Omental fat pad (tissue), 4 donors: ENCODE data around the gene PML. TPM values are rescaled to one million over a fixed set of nuclear protein-coding genes. Genes with fewer than 3 reads are reported as not detected.
A peak's percentile ranks its signal among the peaks of the same experiment; 100 is the strongest.

Source experiments
- ATAC-seq: fragments of 150-250 bp; one replicate; pipeline ENCODE4 v1.9.1; 2016; ENCODE audit warnings: mild to moderate bottlenecking, moderate library complexity; ENCODE audit not compliant: low FRiP score
- DNase-seq: peaks from one replicate; pipeline ENCODE4 v3.0.0-alpha.2; 2019; ENCODE audit warnings: low spot score
- total RNA-seq, 4 donors: library from RNA; depleted of rRNA; stranded (reverse); fragments of >200 nt; gene quantifications; one replicate each; pipeline ENCODE4 v1.1.0, GENCODE V29; 2016
- TF ChIP-seq, protein P1 (sequence below), 3 donors: fragments of 450-650 bp; IDR thresholded peaks; one replicate each; pipeline ENCODE4 v1.5.1; 2016 to 2017; ENCODE audit warnings: antibody characterized with exemption in 3 of 3, mild to moderate bottlenecking in 3 of 3, moderate library complexity in 2 of 3

PML gene
- total RNA-seq, 4 donors from 2014 or later: 39.3 to 172 (median 86.5) TPM

DNA sequence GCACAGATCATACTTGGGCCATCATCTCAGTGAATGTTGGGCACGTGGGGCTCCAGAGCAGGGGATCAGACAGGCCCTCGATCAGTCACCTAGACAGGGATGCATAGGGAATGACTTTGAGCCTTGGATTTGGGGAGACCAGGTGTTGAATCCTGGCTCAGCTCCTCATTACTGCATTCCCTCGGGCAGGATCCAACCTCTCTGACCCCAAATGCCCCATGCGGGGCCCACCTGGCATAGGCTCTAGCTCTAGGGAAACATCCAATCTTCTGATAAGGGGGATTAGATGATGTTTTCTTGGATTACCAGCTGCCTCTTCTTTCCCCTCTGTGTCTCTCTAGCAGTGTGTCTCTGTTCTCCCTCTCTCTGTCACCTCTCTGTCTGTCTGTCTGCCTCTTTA is 45.5 kb upstream of the PML start:
- ATAC-seq (no peak), DNase-seq (no peak)
- TF ChIP-seq, protein P1, sequence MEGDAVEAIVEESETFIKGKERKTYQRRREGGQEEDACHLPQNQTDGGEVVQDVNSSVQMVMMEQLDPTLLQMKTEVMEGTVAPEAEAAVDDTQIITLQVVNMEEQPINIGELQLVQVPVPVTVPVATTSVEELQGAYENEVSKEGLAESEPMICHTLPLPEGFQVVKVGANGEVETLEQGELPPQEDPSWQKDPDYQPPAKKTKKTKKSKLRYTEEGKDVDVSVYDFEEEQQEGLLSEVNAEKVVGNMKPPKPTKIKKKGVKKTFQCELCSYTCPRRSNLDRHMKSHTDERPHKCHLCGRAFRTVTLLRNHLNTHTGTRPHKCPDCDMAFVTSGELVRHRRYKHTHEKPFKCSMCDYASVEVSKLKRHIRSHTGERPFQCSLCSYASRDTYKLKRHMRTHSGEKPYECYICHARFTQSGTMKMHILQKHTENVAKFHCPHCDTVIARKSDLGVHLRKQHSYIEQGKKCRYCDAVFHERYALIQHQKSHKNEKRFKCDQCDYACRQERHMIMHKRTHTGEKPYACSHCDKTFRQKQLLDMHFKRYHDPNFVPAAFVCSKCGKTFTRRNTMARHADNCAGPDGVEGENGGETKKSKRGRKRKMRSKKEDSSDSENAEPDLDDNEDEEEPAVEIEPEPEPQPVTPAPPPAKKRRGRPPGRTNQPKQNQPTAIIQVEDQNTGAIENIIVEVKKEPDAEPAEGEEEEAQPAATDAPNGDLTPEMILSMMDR (IDR thresholded peaks at IDR 0.05): no peak

DNA sequence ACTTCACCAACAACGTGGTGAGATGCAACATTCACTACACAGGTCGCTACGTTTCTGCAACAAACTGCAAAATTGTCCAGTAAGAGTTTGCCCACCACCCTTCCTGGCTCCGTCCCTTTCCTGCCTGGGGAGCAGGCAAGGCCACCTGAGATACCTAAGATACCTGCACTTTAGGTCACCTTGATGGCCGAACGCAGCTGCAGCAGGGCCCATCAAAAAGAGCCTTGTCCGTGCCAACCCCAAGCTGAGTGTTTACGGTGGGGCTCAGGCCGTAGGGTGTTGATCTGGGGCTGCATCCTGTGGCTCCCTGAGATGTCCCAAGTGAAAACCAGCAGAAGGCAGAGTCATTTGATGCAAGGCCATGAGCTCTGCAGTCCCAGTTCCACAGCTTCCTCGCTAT is 45.0 kb upstream of the PML start:
- ATAC-seq (no peak), DNase-seq (no peak)
- TF ChIP-seq, protein P1 (IDR thresholded peaks at IDR 0.05): no peak

DNA sequence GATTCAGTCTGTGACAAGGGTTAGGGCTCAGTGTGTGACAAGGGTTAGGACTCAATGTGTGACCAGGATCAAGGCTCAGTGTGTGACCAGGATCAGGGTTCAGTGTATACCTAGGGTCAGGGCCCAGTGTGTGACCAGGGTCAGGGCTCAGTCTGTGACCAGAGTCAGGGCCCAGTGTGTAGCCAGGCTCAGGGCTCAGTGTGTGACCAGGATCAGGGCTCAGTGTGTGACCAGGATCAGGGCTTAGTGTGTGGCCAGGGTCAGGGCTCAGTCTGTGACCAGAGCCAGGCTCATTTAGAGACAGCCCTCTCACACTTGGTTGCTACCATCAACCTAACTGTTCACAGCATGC is 44.1 kb upstream of the PML start:
- ATAC-seq: no peak
- TF ChIP-seq, protein P1 (IDR thresholded peaks at IDR 0.05): no peak
- DNase-seq: no peak

DNA sequence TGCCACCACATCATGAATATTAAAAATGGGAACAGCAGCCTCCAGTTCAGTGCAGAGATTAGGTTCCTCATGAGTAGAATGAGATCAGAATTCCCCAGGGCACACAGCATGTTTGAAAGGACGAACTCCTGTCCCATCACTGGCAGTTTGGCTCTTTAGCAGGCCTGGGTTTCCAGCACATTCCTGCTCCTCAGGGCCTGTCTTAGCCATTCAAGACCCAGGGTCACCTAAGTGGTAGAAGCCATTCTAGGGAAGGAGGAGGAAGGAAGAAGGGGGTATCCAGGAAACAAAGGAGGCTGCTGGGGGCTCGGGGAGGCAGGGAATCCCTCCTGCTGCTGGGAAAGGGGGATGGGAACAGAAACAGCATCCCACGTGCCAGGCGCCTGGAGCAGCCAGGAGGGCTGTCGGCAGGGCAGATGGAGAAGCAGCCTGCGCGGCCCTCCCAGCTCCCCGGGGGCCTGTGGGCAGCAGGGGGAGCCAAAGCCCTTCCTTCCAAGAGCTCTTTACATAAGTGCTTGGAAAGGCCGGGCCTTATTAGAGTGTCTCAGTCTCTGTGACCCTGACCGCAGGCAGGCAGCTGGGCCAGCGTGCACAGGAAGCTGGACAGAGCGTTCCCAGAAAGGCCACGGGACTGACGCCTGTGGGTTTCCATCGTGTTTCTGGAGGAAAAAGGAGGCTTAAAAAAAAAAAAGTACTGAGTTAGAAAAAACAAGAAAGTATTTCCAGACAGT is 43.5 kb upstream of the PML start:
- DNase-seq (peak; percentile 53), ATAC-seq (peak; percentile 91)
- TF ChIP-seq, protein P1 (IDR thresholded peaks at IDR 0.05): peak in 1 of 3 donors; percentile 38

DNA sequence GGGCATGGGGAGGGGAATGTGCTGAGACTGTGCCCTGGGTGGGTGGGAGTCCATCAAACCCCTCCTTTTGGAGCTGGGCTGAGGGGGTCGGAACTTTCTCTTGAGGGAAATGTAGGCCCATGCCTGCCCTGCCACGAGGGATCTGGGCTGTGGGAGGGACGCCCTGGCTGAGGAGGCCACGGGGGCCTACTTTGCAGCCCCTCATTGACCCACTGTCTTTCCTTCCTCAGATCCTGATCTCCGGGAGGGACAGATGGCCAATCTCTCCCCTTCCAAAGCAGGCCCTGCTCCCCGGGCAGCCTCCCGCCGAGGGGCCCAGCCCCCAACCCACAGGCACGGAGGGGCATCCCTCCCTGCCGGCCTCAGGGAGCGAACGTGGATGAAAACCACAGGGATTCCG is 42.9 kb upstream of the PML start:
- TF ChIP-seq, protein P1 (IDR thresholded peaks at IDR 0.05): no peak
- DNase-seq (no peak), ATAC-seq (peak; percentile 2)

DNA sequence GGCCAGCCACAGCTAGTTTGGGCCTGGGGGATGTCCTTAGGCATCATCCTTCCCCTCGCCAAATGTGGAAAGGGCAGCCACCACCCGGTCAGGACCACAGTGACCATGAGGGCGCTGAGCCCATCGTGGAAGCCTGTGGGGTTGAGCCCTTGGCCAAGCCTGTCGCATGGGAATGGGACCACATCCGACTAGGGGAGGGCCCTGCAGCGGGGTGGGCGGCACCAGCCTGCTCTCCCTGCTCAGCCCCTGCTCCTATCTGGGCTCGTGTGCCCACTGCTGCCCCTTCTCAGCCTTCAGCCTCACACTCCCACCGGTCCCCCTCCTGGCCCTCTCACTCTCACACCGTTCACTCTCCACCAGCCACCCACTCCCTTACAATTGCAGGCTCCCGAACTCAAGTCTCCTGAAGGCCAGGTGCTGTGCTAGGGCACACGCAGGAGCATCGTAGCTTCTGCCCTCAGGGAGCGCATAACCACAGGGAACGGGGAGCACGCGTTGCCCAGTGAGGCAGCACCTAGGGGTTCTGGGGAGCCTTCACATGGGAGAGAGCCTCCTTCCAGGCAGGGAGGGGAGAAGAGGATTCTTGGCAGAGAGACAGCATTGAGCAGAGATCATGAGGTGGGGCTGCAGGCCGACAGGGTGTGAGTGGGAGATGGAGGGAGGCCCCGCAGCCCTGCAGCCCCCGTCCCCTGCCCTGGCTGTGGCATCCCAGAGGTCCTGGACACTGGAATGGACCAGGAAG is 42.2 kb upstream of the PML start:
- TF ChIP-seq, protein P1 (IDR thresholded peaks at IDR 0.05): no peak
- DNase-seq (no peak), ATAC-seq (no peak)
